Measurements from ENCODE around the gene UBE2S.
"Not testable (repeated sequence)": the region's sequence is repeated elsewhere in the genome, so short reads cannot be mapped to it uniquely, and the experiment has no call there.

UBE2S gene

GRCh38 chr19:55423225-55424005 is 15.8 kb upstream of the UBE2S start:
- no peak for TF ChIP-seq Cebpa-rat (IDR thresholded peaks at IDR 0.05)
- no peaks in the 10 kb centered on the region; a peak in 1 of 22 replicates for H3K36me3 ChIP-seq
- H3K4me1 ChIP-seq = peaks cover 18 to 40% (median 31%) of the 10 kb centered on the region in 10 experiments
- H4K20me1 ChIP-seq = no peaks in the 10 kb centered on the region
- no peak overlapping the region for H3K4me3 ChIP-seq
- no peaks in the 10 kb centered on the region for H3K27me3 ChIP-seq
- H3K4me2 ChIP-seq = no peak overlapping the region
- no peak overlapping the region for H3K27ac ChIP-seq
- H3K9ac ChIP-seq = no peak overlapping the region
- H3K9me3 ChIP-seq (replicated peaks in 1 of 11) = peaks cover 0 to 17% (median 13%) of the 10 kb centered on the region in 11 experiments; a peak in 20 of 22 replicates

GRCh38 chr19:55421281-55421680 is 13.7 kb upstream of the UBE2S start:
- not testable (repeated sequence) for H3K36me3 ChIP-seq, H4K20me1 ChIP-seq, H3K4me3 ChIP-seq, H3K27me3 ChIP-seq
- Histone ChIP-seq H3K27ac (peak overlapping the region in 8 of 11 experiments; percentile 56 to 76 (median 68); a peak in 16 of 22 replicates), H3K4me2 (peak overlapping the region; percentile 54 to 82 (median 71)), H3K4me1 (peaks cover 32 to 57% (median 46%) of the 10 kb centered on the region in 10 experiments), H3K9me3 (replicated peaks in 1 of 11) (peaks cover 0 to 17% (median 13%) of the 10 kb centered on the region in 11 experiments; a peak in 20 of 22 replicates), H3K9ac (peak overlapping the region in 6 of 11 experiments; percentile 40 to 51 (median 47); a peak in 9 of 22 replicates)

- Histone ChIP-seq H3K4me3 (peak overlapping the region in 1 of 10 experiments; percentile 20; a peak in 1 of 20 replicates), H3K4me1 (peaks cover 32 to 57% (median 46%) of the 10 kb centered on the region in 10 experiments)
These were observed 12.1 kb upstream of the UBE2S start for GRCh38 chr19:55419624-55420236.

GRCh38 chr19:55419103-55419502 is 11.5 kb upstream of the UBE2S start:
- Histone ChIP-seq H3K4me2 (peak overlapping the region in 3 of 11 experiments; percentile 16 to 26 (median 18); a peak in 2 of 22 replicates), H3K27ac (peak overlapping the region in 2 of 11 experiments; percentile 21 to 69; a peak in 2 of 22 replicates), H4K20me1 (no peaks in the 10 kb centered on the region), H3K36me3 (no peaks in the 10 kb centered on the region; a peak in 1 of 22 replicates), H3K27me3 (no peaks in the 10 kb centered on the region), H3K9me3 (replicated peaks in 1 of 11) (peaks cover 0 to 17% (median 13%) of the 10 kb centered on the region in 11 experiments; a peak in 20 of 22 replicates), H3K9ac (no peak overlapping the region), H3K4me1 (peaks cover 32 to 57% (median 46%) of the 10 kb centered on the region in 10 experiments), H3K4me3 (no peak overlapping the region)
- no peak for TF ChIP-seq Cebpa-rat (IDR thresholded peaks at IDR 0.05)

More at GRCh38 chr19:55419624-55420236, 12.1 kb upstream of the UBE2S start:
- no peaks in the 10 kb centered on the region for H3K27me3 ChIP-seq
- TF ChIP-seq Cebpa-rat (IDR thresholded peaks at IDR 0.05) = no peak
- peak overlapping the region in 4 of 11 experiments; percentile 2 to 69 (median 20); a peak in 4 of 22 replicates for H3K27ac ChIP-seq
- peaks cover 0 to 17% (median 13%) of the 10 kb centered on the region in 11 experiments; a peak in 20 of 22 replicates for H3K9me3 ChIP-seq (replicated peaks in 1 of 11)
- no peaks in the 10 kb centered on the region for H4K20me1 ChIP-seq
- no peaks in the 10 kb centered on the region; a peak in 1 of 22 replicates for H3K36me3 ChIP-seq
- H3K4me2 ChIP-seq = peak overlapping the region in 3 of 11 experiments; percentile 16 to 64 (median 26); a peak in 1 of 22 replicates
- no peak overlapping the region for H3K9ac ChIP-seq

GRCh38 chr19:55418185-55418584 is 10.6 kb upstream of the UBE2S start:
- Histone ChIP-seq H3K4me3 (peak overlapping the region in 1 of 10 experiments; percentile 0; a peak in 1 of 20 replicates), H3K4me1 (peaks cover 32 to 57% (median 47%) of the 10 kb centered on the region in 10 experiments), H3K27me3 (no peaks in the 10 kb centered on the region)

GRCh38 chr19:55410168-55410567 is 2.6 kb upstream of the UBE2S start:
- H4K20me1 ChIP-seq = peaks cover 3 to 24% (median 18%) of the 10 kb centered on the region in 11 experiments; a peak in 21 of 22 replicates
- H3K36me3 ChIP-seq = peaks cover 9 to 17% (median 16%) of the 10 kb centered on the region in 11 experiments; a peak in 21 of 22 replicates
- H3K9me3 ChIP-seq (replicated peaks in 1 of 11) = peaks cover 0 to 26% (median 17%) of the 10 kb centered on the region in 11 experiments; a peak in 15 of 22 replicates
- peaks cover 21 to 29% (median 23%) of the 10 kb centered on the region in 10 experiments for H3K4me1 ChIP-seq
- no peak overlapping the region for H3K4me3 ChIP-seq
- no peaks in the 10 kb centered on the region for H3K27me3 ChIP-seq
- no peak overlapping the region for H3K4me2 ChIP-seq
- no peak overlapping the region for H3K9ac ChIP-seq
- H3K27ac ChIP-seq = no peak overlapping the region
- TF ChIP-seq Cebpa-rat (IDR thresholded peaks at IDR 0.05) = no peak

More at GRCh38 chr19:55418185-55418584, 10.6 kb upstream of the UBE2S start:
- peak overlapping the region; percentile 42 to 83 (median 59); a peak in 20 of 22 replicates for H3K4me2 ChIP-seq
- H3K9ac ChIP-seq = peak overlapping the region in 9 of 11 experiments; percentile 22 to 54 (median 42); a peak in 11 of 22 replicates
- H3K36me3 ChIP-seq = no peaks in the 10 kb centered on the region; a peak in 1 of 22 replicates
- H3K9me3 ChIP-seq (replicated peaks in 1 of 11) = peaks cover 0 to 17% (median 13%) of the 10 kb centered on the region in 11 experiments; a peak in 20 of 22 replicates
- H4K20me1 ChIP-seq = no peaks in the 10 kb centered on the region
- H3K27ac ChIP-seq = peak overlapping the region in 10 of 11 experiments; percentile 23 to 70 (median 40); a peak in 16 of 22 replicates
- TF ChIP-seq Cebpa-rat (IDR thresholded peaks at IDR 0.05) = no peak

- peaks cover 0 to 26% (median 17%) of the 10 kb centered on the region in 11 experiments; a peak in 15 of 22 replicates for H3K9me3 ChIP-seq (replicated peaks in 1 of 11)
- peaks cover 30 to 38% (median 33%) of the 10 kb centered on the region in 10 experiments for H3K4me1 ChIP-seq
- H3K36me3 ChIP-seq = peaks cover 13 to 27% (median 25%) of the 10 kb centered on the region in 11 experiments
- H3K4me2 ChIP-seq = peak overlapping the region in 2 of 11 experiments; percentile 76 to 88; a peak in 3 of 22 replicates
- H4K20me1 ChIP-seq = peaks cover 3 to 34% (median 28%) of the 10 kb centered on the region in 11 experiments; a peak in 21 of 22 replicates
- H3K27ac ChIP-seq = peak overlapping the region in 8 of 11 experiments; percentile 91 to 99 (median 97); a peak in 15 of 22 replicates
- not testable (repeated sequence) for H3K9ac ChIP-seq, H3K27me3 ChIP-seq
- peak overlapping the region in 1 of 10 experiments; percentile 52; a peak in 1 of 20 replicates for H3K4me3 ChIP-seq
These were observed 1.6 kb upstream of the UBE2S start for GRCh38 chr19:55409179-55409578.

GRCh38 chr19:55408533-55408872 is 915 bp upstream of the UBE2S start:
- peaks cover 36 to 41% (median 39%) of the 10 kb centered on the region in 10 experiments for H3K4me1 ChIP-seq

More at GRCh38 chr19:55408533-55408872, 915 bp upstream of the UBE2S start:
- peaks cover 0 to 26% (median 17%) of the 10 kb centered on the region in 11 experiments; a peak in 15 of 22 replicates for H3K9me3 ChIP-seq (replicated peaks in 1 of 11)
- peak overlapping the region; percentile 14 to 98 (median 51); a peak in 18 of 20 replicates for H3K4me3 ChIP-seq
- peak overlapping the region; percentile 69 to 100 (median 79) for H3K9ac ChIP-seq
- peaks cover 3 to 41% (median 35%) of the 10 kb centered on the region in 11 experiments; a peak in 21 of 22 replicates for H4K20me1 ChIP-seq
- H3K36me3 ChIP-seq = peaks cover 18 to 34% (median 31%) of the 10 kb centered on the region in 11 experiments
- no peaks in the 10 kb centered on the region for H3K27me3 ChIP-seq
- no peak for TF ChIP-seq Cebpa-rat (IDR thresholded peaks at IDR 0.05)
- peak overlapping the region; percentile 91 to 99 (median 96) for H3K27ac ChIP-seq
- peak overlapping the region; percentile 44 to 88 (median 76) for H3K4me2 ChIP-seq

Data from BLaER1 treated with 17β-estradiol and CSF1 and Interleukin-3, amounts not matched to agents 10 nM and 100 nM (cell line).